H9 (cell line): ENCODE measurements around the gene CALCA. TPM values are rescaled to one million over a fixed set of nuclear protein-coding genes. Genes with fewer than 3 reads are reported as not detected.

ENCODE experiments used
- DNase-seq: peaks from one replicate; pipeline ENCODE4 v3.0.0-alpha.2; 2017
- H2AFZ ChIP-seq: one replicate; pipeline ENCODE4 v1.6.1; 2013; ENCODE audit warnings: mild to moderate bottlenecking, low read length, control low read depth, moderate library complexity
- H2AK5ac ChIP-seq: 2 replicates; pipeline ENCODE4 v1.6.1; 2013; ENCODE audit warnings: low read length, control low read depth, mixed read lengths; ENCODE audit not compliant: insufficient read length
- H2BK120ac ChIP-seq: one replicate; pipeline ENCODE4 v1.6.1; 2013; ENCODE audit warnings: low read depth, mild to moderate bottlenecking, low read length, control low read depth, inconsistent platforms; ENCODE audit not compliant: poor library complexity, severe bottlenecking
- H2BK12ac ChIP-seq: 2 replicates; pipeline ENCODE4 v1.6.1; 2013; ENCODE audit warnings: low read length, control low read depth, mixed read lengths, low read depth; ENCODE audit not compliant: insufficient read length
- H2BK15ac ChIP-seq: 2 replicates; pipeline ENCODE4 v1.6.1; 2013; ENCODE audit warnings: low read depth, low read length, control low read depth
- H2BK20ac ChIP-seq: one replicate; pipeline ENCODE4 v1.6.1; 2013; ENCODE audit warnings: low read depth, mild to moderate bottlenecking, low read length, control low read depth, inconsistent platforms; ENCODE audit not compliant: poor library complexity, severe bottlenecking
- H2BK5ac ChIP-seq: 2 replicates; pipeline ENCODE4 v1.6.1; 2013; ENCODE audit warnings: low read length, control low read depth, mixed read lengths; ENCODE audit not compliant: insufficient read length
- H3K14ac ChIP-seq: 2 replicates; pipeline ENCODE4 v1.6.1; 2013; ENCODE audit warnings: low read length, control low read depth; ENCODE audit not compliant: insufficient read depth
- H3K18ac ChIP-seq: 2 replicates; pipeline ENCODE4 v1.6.1; 2013; ENCODE audit warnings: low read depth, mild to moderate bottlenecking, mixed read lengths, low read length, control low read depth; ENCODE audit not compliant: insufficient read length
- H3K23ac ChIP-seq: 2 replicates; pipeline ENCODE4 v1.6.1; 2013; ENCODE audit warnings: low read length, control low read depth, mixed read lengths, low read depth; ENCODE audit not compliant: insufficient read length
- H3K23me2 ChIP-seq: 2 replicates; pipeline ENCODE4 v1.6.1; 2013; ENCODE audit warnings: low read depth, mild to moderate bottlenecking, mixed read lengths, low read length, control low read depth; ENCODE audit not compliant: insufficient read length, poor library complexity, severe bottlenecking
- H3K27ac ChIP-seq: 2 replicates; pipeline ENCODE4 v1.5.1; 2013; ENCODE audit warnings: low read length, control low read depth, mixed read lengths, low read depth; ENCODE audit not compliant: insufficient read length
- H3K27me3 ChIP-seq: 2 replicates; pipeline ENCODE4 v1.6.1; 2013; ENCODE audit warnings: low read length, control low read depth, inconsistent platforms; ENCODE audit not compliant: insufficient read depth
- H3K4ac ChIP-seq: 2 replicates; pipeline ENCODE4 v1.6.1; 2013; ENCODE audit warnings: low read depth, mild to moderate bottlenecking, control low read depth, inconsistent platforms, low read length, moderate library complexity
- H3K4me1 ChIP-seq: 2 replicates; pipeline ENCODE4 v1.6.1; 2013; ENCODE audit warnings: low read length, control low read depth, inconsistent platforms; ENCODE audit not compliant: insufficient read depth
- H3K4me2 ChIP-seq: 2 replicates; pipeline ENCODE4 v1.6.1; 2013; ENCODE audit warnings: low read length, control low read depth, mixed read lengths; ENCODE audit not compliant: insufficient read length, insufficient read depth
- H3K56ac ChIP-seq: 2 replicates; pipeline ENCODE4 v1.6.1; 2013; ENCODE audit warnings: low read depth, mild to moderate bottlenecking, mixed read lengths, low read length, control low read depth; ENCODE audit not compliant: insufficient read length
- H3K79me1 ChIP-seq: 2 replicates; pipeline ENCODE4 v1.6.1; 2013; ENCODE audit warnings: low read depth, mild to moderate bottlenecking, moderate library complexity, low read length, control low read depth, inconsistent platforms; ENCODE audit not compliant: insufficient read depth, poor library complexity, severe bottlenecking
- H3K79me2 ChIP-seq: 2 replicates; pipeline ENCODE4 v1.6.1; 2013; ENCODE audit warnings: low read length, control low read depth, inconsistent platforms; ENCODE audit not compliant: insufficient read depth
- H3K9ac ChIP-seq: 2 replicates; pipeline ENCODE4 v1.6.1; 2013; ENCODE audit warnings: low read length, control low read depth, mixed read lengths; ENCODE audit not compliant: insufficient read length; ENCODE audit errors: extremely low read depth
- H3K9me3 ChIP-seq: one replicate; pipeline ENCODE4 v1.6.1; 2013; ENCODE audit warnings: low read depth, low read length, inconsistent platforms; ENCODE audit not compliant: control insufficient read depth
- H3T11ph ChIP-seq: one replicate; pipeline ENCODE4 v1.6.1; 2013; ENCODE audit warnings: mild to moderate bottlenecking, low read length, control low read depth, inconsistent platforms
- H4K20me1 ChIP-seq: one replicate; pipeline ENCODE4 v1.6.1; 2013; ENCODE audit not compliant: control insufficient read depth, insufficient read length, insufficient read depth
- H4K5ac ChIP-seq: 2 replicates; pipeline ENCODE4 v1.6.1; 2013; ENCODE audit warnings: low read depth, mild to moderate bottlenecking, mixed read lengths, low read length, control low read depth; ENCODE audit not compliant: insufficient read length
- H4K8ac ChIP-seq: replicated peaks from 2 replicates; pipeline ENCODE4 v1.6.1; 2013; ENCODE audit warnings: low read length, control low read depth, mixed read lengths, low read depth; ENCODE audit not compliant: insufficient read length
- H4K91ac ChIP-seq: 2 replicates; pipeline ENCODE4 v1.6.1; 2013; ENCODE audit warnings: low read depth, mild to moderate bottlenecking, moderate library complexity, mixed read lengths, low read length, control low read depth; ENCODE audit not compliant: insufficient read length
- H3K27ac Mint-ChIP-seq, 3 experiments: 2 replicates in 2 of 3; 3 replicates in 1 of 3; pipeline ENCODE4 v1.8.0; 2020 to 2021; ENCODE audit warnings: mixed read lengths in 3 of 3, mild to moderate bottlenecking in 1 of 3, moderate library complexity in 1 of 3
- H3K27me3 Mint-ChIP-seq: 2 replicates; pipeline ENCODE4 v1.8.0; 2021; ENCODE audit warnings: low read depth, mild to moderate bottlenecking, moderate library complexity, mixed read lengths
- H3K36me3 Mint-ChIP-seq, 3 experiments: 2 replicates in 2 of 3; 3 replicates in 1 of 3; pipeline ENCODE4 v1.8.0; 2020 to 2021; ENCODE audit warnings: low read depth in 3 of 3, mixed read lengths in 3 of 3; ENCODE audit not compliant: insufficient read depth in 1 of 3
- H3K4me1 Mint-ChIP-seq, 2 experiments: 2 replicates each; pipeline ENCODE4 v1.8.0; 2020; ENCODE audit warnings: mixed read lengths in 2 of 2
- H3K4me3 Mint-ChIP-seq, 2 experiments: 2 replicates in 1 of 2; 3 replicates in 1 of 2; pipeline ENCODE4 v1.8.0; 2020 to 2021; ENCODE audit warnings: mild to moderate bottlenecking in 2 of 2, mixed read lengths in 2 of 2, moderate library complexity in 1 of 2
- H3K9me3 Mint-ChIP-seq, 2 experiments: 2 replicates in 1 of 2; 3 replicates in 1 of 2; pipeline ENCODE4 v1.8.0; 2020; ENCODE audit warnings: mild to moderate bottlenecking in 2 of 2, mixed read lengths in 2 of 2, moderate library complexity in 1 of 2
- total RNA-seq: library from RNA; stranded (reverse); gene quantifications from 2 replicates; pipeline ENCODE4 v1.2.1, GENCODE V29; 2021
- TF ChIP-seq, protein P1 (sequence below): fragments of 200-600 bp; sonication (generic); conservative IDR thresholded peaks from 3 replicates; pipeline ENCODE4 v1.8.0; 2021; ENCODE audit warnings: antibody characterized with exemption, mild to moderate bottlenecking

The CALCA gene
- total RNA-seq, 1 experiment from 2014 or later: not detected

DNA sequence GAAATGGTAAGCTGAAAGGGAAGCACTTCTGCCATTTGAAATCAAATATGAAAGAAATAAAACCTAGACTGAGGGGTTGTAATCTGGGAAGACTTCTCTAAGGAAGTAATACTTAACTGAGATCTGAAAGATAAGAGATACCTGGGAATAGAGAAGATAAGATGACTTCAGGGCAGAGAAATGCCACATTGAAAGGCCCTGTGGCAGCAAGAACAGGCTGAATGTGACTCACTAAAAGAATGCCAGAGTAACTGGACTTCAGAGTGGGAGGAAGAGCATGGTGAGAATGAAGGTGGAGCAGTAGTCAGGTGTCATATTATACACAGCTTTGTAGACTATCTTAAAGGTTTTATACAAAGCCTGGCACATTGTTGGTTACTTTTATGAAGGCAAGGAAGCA lies 17.6 kb downstream of the CALCA start:
- no peak overlapping the region for H4K91ac ChIP-seq
- no peak overlapping the region for H3K27ac ChIP-seq
- Mint-ChIP-seq H3K4me3 (no peak overlapping the region), H3K4me1 (no peaks in the 10 kb centered on the region), H3K9me3 (no peaks in the 10 kb centered on the region), H3K36me3 (no peaks in the 10 kb centered on the region), H3K27me3 (peaks cover 4% of the 10 kb centered on the region; the same call in 1 of the 2 replicates), H3K27ac (no peak overlapping the region)
- H2BK20ac ChIP-seq: no peak overlapping the region
- H4K20me1 ChIP-seq: no peaks in the 10 kb centered on the region
- no peak overlapping the region for H4K5ac ChIP-seq
- no peaks in the 10 kb centered on the region for H3K9me3 ChIP-seq
- no peak overlapping the region for H3K56ac ChIP-seq
- H2BK15ac ChIP-seq: no peak overlapping the region
- H2BK12ac ChIP-seq: no peak overlapping the region
- H3K14ac ChIP-seq: no peak overlapping the region
- H2AFZ ChIP-seq: no peak overlapping the region
- H3K4me1 ChIP-seq: no peaks in the 10 kb centered on the region
- H2BK120ac ChIP-seq: no peak overlapping the region
- H3K27me3 ChIP-seq: no peaks in the 10 kb centered on the region
- H3K4me2 ChIP-seq: no peak overlapping the region
- no peak overlapping the region for H3K23ac ChIP-seq
- no peak overlapping the region for H4K8ac ChIP-seq
- DNase-seq: no peak
- no peak overlapping the region for H3T11ph ChIP-seq
- no peaks in the 10 kb centered on the region for H3K23me2 ChIP-seq
- H3K79me2 ChIP-seq: no peaks in the 10 kb centered on the region
- H3K9ac ChIP-seq: no peak overlapping the region
- H2BK5ac ChIP-seq: no peak overlapping the region
- no peak overlapping the region for H3K18ac ChIP-seq
- H2AK5ac ChIP-seq: no peak overlapping the region
- no peak overlapping the region for H3K4ac ChIP-seq
- TF ChIP-seq, protein P1, sequence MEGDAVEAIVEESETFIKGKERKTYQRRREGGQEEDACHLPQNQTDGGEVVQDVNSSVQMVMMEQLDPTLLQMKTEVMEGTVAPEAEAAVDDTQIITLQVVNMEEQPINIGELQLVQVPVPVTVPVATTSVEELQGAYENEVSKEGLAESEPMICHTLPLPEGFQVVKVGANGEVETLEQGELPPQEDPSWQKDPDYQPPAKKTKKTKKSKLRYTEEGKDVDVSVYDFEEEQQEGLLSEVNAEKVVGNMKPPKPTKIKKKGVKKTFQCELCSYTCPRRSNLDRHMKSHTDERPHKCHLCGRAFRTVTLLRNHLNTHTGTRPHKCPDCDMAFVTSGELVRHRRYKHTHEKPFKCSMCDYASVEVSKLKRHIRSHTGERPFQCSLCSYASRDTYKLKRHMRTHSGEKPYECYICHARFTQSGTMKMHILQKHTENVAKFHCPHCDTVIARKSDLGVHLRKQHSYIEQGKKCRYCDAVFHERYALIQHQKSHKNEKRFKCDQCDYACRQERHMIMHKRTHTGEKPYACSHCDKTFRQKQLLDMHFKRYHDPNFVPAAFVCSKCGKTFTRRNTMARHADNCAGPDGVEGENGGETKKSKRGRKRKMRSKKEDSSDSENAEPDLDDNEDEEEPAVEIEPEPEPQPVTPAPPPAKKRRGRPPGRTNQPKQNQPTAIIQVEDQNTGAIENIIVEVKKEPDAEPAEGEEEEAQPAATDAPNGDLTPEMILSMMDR: no peak
- H3K79me1 ChIP-seq: no peaks in the 10 kb centered on the region
